Gastroesophageal sphincter (tissue), 4 donors: ENCODE data around the gene ANG. TPM values are rescaled to one million over a fixed set of nuclear protein-coding genes. Genes with fewer than 3 reads are reported as not detected.

Experiments used
- ATAC-seq: fragments of 150-250 bp; one replicate; pipeline ENCODE4 v1.9.1; 2016; ENCODE audit warnings: mild to moderate bottlenecking, moderate library complexity
- H3K27ac ChIP-seq, 4 donors: fragments of 200-600 bp; sonication (generic) in 3 of 4; 1 replicate in 3 of 4; 2 replicates in 1 of 4; pipeline ENCODE4 v1.5.1; 2016 to 2019
- H3K27me3 ChIP-seq: fragments of 200-600 bp; sonication (generic); one replicate; pipeline ENCODE4 v1.5.1; 2019
- H3K36me3 ChIP-seq, 2 donors: fragments of 200-600 bp; sonication (generic); one replicate each; pipeline ENCODE4 v1.5.1; 2019; ENCODE audit warnings: control low read depth in 1 of 2
- H3K4me1 ChIP-seq, 3 donors: fragments of 200-600 bp; sonication (generic); 1 replicate in 2 of 3; 2 replicates in 1 of 3; pipeline ENCODE4 v1.5.1; 2016 to 2019; ENCODE audit warnings: control low read depth in 2 of 3
- H3K4me3 ChIP-seq, 2 donors: fragments of 200-600 bp; sonication (generic); one replicate each; pipeline ENCODE4 v1.5.1; 2019; ENCODE audit warnings: mild to moderate bottlenecking in 1 of 2, moderate library complexity in 1 of 2
- H3K9me3 ChIP-seq, 3 donors: fragments of 200-600 bp; sonication (generic); one replicate each; pipeline ENCODE4 v1.5.1; 2017 to 2019; ENCODE audit warnings: control low read depth in 2 of 3
- EP300 ChIP-seq: sonication (generic); formaldehyde crosslinking; IDR thresholded peaks from one replicate; pipeline ENCODE4 v1.6.1; 2017; ENCODE audit warnings: antibody characterized with exemption, mild to moderate bottlenecking
- POLR2A ChIP-seq, 2 donors: fragments of 450-650 bp; IDR thresholded peaks; one replicate each; pipeline ENCODE4 v1.6.1; 2017; ENCODE audit warnings: antibody characterized with exemption in 2 of 2, mild to moderate bottlenecking in 2 of 2, moderate library complexity in 1 of 2
- POLR2AphosphoS5 ChIP-seq: sonication (generic); formaldehyde crosslinking; IDR thresholded peaks from one replicate; pipeline ENCODE4 v1.6.1; 2017; ENCODE audit warnings: antibody characterized with exemption
- WGBS, 2 donors: methylation state at CpG; one replicate each; pipeline ENCODE4 v1.1.5; 2018; ENCODE audit warnings: low coverage in 1 of 2; 5-methylcytosine and 5-hydroxymethylcytosine counted together
- total RNA-seq, 4 donors: library from RNA; depleted of rRNA; stranded (reverse); fragments of >200 nt; gene quantifications; one replicate each; pipeline ENCODE4 v1.1.0, GENCODE V29; 2016
- TF ChIP-seq, protein P1 (sequence below), 4 experiments: fragments of 200-600 bp in 2 of 4; fragments of 450-650 bp in 2 of 4; sonication (generic) in 1 of 4; IDR thresholded peaks; one replicate each; pipeline ENCODE4 v1.5.1; 2017 to 2019; ENCODE audit warnings: antibody characterized with exemption in 4 of 4, mild to moderate bottlenecking in 2 of 4, moderate library complexity in 2 of 4

The ANG gene
- total RNA-seq, 4 donors from 2014 or later: 16.8 to 32.0 (median 25.2) TPM

GRCh38 chr14:20652996-20653975 is 35.3 kb upstream of the ANG start:
- no peak for TF ChIP-seq POLR2A (IDR thresholded peaks at IDR 0.05)
- TF ChIP-seq, protein P1, sequence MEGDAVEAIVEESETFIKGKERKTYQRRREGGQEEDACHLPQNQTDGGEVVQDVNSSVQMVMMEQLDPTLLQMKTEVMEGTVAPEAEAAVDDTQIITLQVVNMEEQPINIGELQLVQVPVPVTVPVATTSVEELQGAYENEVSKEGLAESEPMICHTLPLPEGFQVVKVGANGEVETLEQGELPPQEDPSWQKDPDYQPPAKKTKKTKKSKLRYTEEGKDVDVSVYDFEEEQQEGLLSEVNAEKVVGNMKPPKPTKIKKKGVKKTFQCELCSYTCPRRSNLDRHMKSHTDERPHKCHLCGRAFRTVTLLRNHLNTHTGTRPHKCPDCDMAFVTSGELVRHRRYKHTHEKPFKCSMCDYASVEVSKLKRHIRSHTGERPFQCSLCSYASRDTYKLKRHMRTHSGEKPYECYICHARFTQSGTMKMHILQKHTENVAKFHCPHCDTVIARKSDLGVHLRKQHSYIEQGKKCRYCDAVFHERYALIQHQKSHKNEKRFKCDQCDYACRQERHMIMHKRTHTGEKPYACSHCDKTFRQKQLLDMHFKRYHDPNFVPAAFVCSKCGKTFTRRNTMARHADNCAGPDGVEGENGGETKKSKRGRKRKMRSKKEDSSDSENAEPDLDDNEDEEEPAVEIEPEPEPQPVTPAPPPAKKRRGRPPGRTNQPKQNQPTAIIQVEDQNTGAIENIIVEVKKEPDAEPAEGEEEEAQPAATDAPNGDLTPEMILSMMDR (IDR thresholded peaks at IDR 0.05): no peak
- TF ChIP-seq EP300: no peak
- TF ChIP-seq POLR2AphosphoS5: no peak
- no peak for ATAC-seq
- peaks cover 95% of the 10 kb centered on the region for H3K27me3 ChIP-seq

GRCh38 chr14:20655851-20656250 is 32.7 kb upstream of the ANG start:
- ATAC-seq: no peak
- Histone ChIP-seq H3K9me3 (no peaks in the 10 kb centered on the region), H3K4me3 (no peak overlapping the region), H3K27ac (no peak overlapping the region), H3K27me3 (peaks cover 97% of the 10 kb centered on the region), H3K4me1 (peaks cover 0 to 12% (median 0%) of the 10 kb centered on the region in 3 donors), H3K36me3 (no peaks in the 10 kb centered on the region)
- WGBS, 2 donors: 63 to 75% methylated on average over 2 to 3 of the region's 4 CpGs
- TF ChIP-seq POLR2A (IDR thresholded peaks at IDR 0.05) (no peak), EP300 (no peak)
- TF ChIP-seq, protein P1 (IDR thresholded peaks at IDR 0.05): no peak

More at GRCh38 chr14:20652996-20653975, 35.3 kb upstream of the ANG start:
- Histone ChIP-seq H3K36me3 (no peaks in the 10 kb centered on the region), H3K9me3 (no peaks in the 10 kb centered on the region), H3K27ac (no peak overlapping the region), H3K4me1 (peaks cover 0 to 12% (median 0%) of the 10 kb centered on the region in 3 donors), H3K4me3 (no peak overlapping the region)
- WGBS, 2 donors: 2% methylated on average over 20 to 27 of the region's 39 CpGs

GRCh38 chr14:20656274-20656673 is 32.3 kb upstream of the ANG start:
- peaks cover 97% of the 10 kb centered on the region for H3K27me3 ChIP-seq

GRCh38 chr14:20657216-20658211 is 31.1 kb upstream of the ANG start:
- Histone ChIP-seq H3K27ac (no peak overlapping the region), H3K4me1 (peaks cover 0 to 14% (median 0%) of the 10 kb centered on the region in 3 donors), H3K9me3 (no peaks in the 10 kb centered on the region), H3K4me3 (no peak overlapping the region), H3K36me3 (no peaks in the 10 kb centered on the region), H3K27me3 (peaks cover 97% of the 10 kb centered on the region)
- 27 to 30% methylated on average over 14 of the region's 28 CpGs for WGBS, 2 donors
- no peak for TF ChIP-seq POLR2AphosphoS5
- no peak for TF ChIP-seq EP300
- no peak for TF ChIP-seq POLR2A (IDR thresholded peaks at IDR 0.05)
- TF ChIP-seq, protein P1 (IDR thresholded peaks at IDR 0.05): no peak
- no peak for ATAC-seq

More at GRCh38 chr14:20656274-20656673, 32.3 kb upstream of the ANG start:
- no peak for ATAC-seq
- no peak for TF ChIP-seq POLR2AphosphoS5
- TF ChIP-seq EP300: no peak
- TF ChIP-seq, protein P1 (IDR thresholded peaks at IDR 0.05): no peak
- TF ChIP-seq POLR2A (IDR thresholded peaks at IDR 0.05): no peak
- peaks cover 0 to 12% (median 0%) of the 10 kb centered on the region in 3 donors for H3K4me1 ChIP-seq
- H3K27ac ChIP-seq: no peak overlapping the region
- WGBS, 2 donors: 63% methylated on average over 4 of the region's 4 CpGs; no CpG with 5 or more reads in 1 of the 2 donors
- H3K9me3 ChIP-seq: no peaks in the 10 kb centered on the region
- H3K4me3 ChIP-seq: no peak overlapping the region
- no peaks in the 10 kb centered on the region for H3K36me3 ChIP-seq
